ENCODE data around the gene VEGFB.
A peak's percentile ranks its signal among the peaks of the same experiment; 100 is the strongest.

Gene VEGFB

GRCh38 chr11:64204080-64204440 is 30.3 kb upstream of the VEGFB start:
- Histone ChIP-seq H3K9me3 (ENCODE audit: control insufficient read depth, insufficient read depth, low read length) (no peaks in the 10 kb centered on the region), H3K4me3 (ENCODE audit: low read depth, low read length) (no peak overlapping the region), H3K27ac (ENCODE audit: low read depth, low read length) (no peak overlapping the region), H3K27me3 (ENCODE audit: control insufficient read depth, insufficient read depth, low read length) (no peaks in the 10 kb centered on the region), H3K9ac (ENCODE audit: low read depth, low read length) (no peak overlapping the region), H3K36me3 (ENCODE audit: control insufficient read depth, insufficient read depth, low read length) (peaks cover 82% of the 10 kb centered on the region), H3K4me1 (ENCODE audit: control insufficient read depth, insufficient read depth, low read length) (no peaks in the 10 kb centered on the region)

- Histone ChIP-seq H3K36me3 (ENCODE audit: control insufficient read depth, insufficient read depth, low read length) (peaks cover 82% of the 10 kb centered on the region), H3K4me1 (ENCODE audit: control insufficient read depth, insufficient read depth, low read length) (no peaks in the 10 kb centered on the region), H3K27me3 (ENCODE audit: control insufficient read depth, insufficient read depth, low read length) (no peaks in the 10 kb centered on the region), H3K9ac (ENCODE audit: low read depth, low read length) (no peak overlapping the region), H3K9me3 (ENCODE audit: control insufficient read depth, insufficient read depth, low read length) (no peaks in the 10 kb centered on the region), H3K27ac (ENCODE audit: low read depth, low read length) (no peak overlapping the region), H3K4me3 (ENCODE audit: low read depth, low read length) (no peak overlapping the region)
Observed at GRCh38 chr11:64204464-64204989, 29.9 kb upstream of the VEGFB start.

GRCh38 chr11:64206457-64207255 is 27.7 kb upstream of the VEGFB start, which contains the start of gene FERMT3:
FERMT3 (plus strand) TSS chr11:64206721; CDS start chr11:64207365, 644 bp downstream.
- Histone ChIP-seq H3K9ac (ENCODE audit: low read depth, low read length) (peak within 1 kb of the TSS; percentile 12; the same call in 1 of the 2 replicates), H3K36me3 (ENCODE audit: control insufficient read depth, insufficient read depth, low read length) (peaks cover 69% of the 10 kb centered on the region), H3K27me3 (ENCODE audit: control insufficient read depth, insufficient read depth, low read length) (no peaks in the 10 kb centered on the region), H3K4me1 (ENCODE audit: control insufficient read depth, insufficient read depth, low read length) (no peaks in the 10 kb centered on the region), H3K27ac (ENCODE audit: low read depth, low read length) (peak within 1 kb of the TSS; percentile 42), H3K9me3 (ENCODE audit: control insufficient read depth, insufficient read depth, low read length) (no peaks in the 10 kb centered on the region), H3K4me3 (ENCODE audit: low read depth, low read length) (no peak within 1 kb of the TSS)

GRCh38 chr11:64207256-64208085 is 26.9 kb upstream of the VEGFB start:
- H3K9me3 ChIP-seq (ENCODE audit: control insufficient read depth, insufficient read depth, low read length) = no peaks in the 10 kb centered on the region
- no peaks in the 10 kb centered on the region for H3K27me3 ChIP-seq (ENCODE audit: control insufficient read depth, insufficient read depth, low read length)
- peak overlapping the region; percentile 14 for H3K27ac ChIP-seq (ENCODE audit: low read depth, low read length)
- peaks cover 62% of the 10 kb centered on the region for H3K36me3 ChIP-seq (ENCODE audit: control insufficient read depth, insufficient read depth, low read length)
- H3K9ac ChIP-seq (ENCODE audit: low read depth, low read length) = peak overlapping the region; percentile 12; the same call in 1 of the 2 replicates
- no peaks in the 10 kb centered on the region for H3K4me1 ChIP-seq (ENCODE audit: control insufficient read depth, insufficient read depth, low read length)
- H3K4me3 ChIP-seq (ENCODE audit: low read depth, low read length) = no peak overlapping the region

- H3K9ac ChIP-seq (ENCODE audit: low read depth, low read length) = no peak overlapping the region
- H3K4me3 ChIP-seq (ENCODE audit: low read depth, low read length) = no peak overlapping the region
- H3K9me3 ChIP-seq (ENCODE audit: control insufficient read depth, insufficient read depth, low read length) = no peaks in the 10 kb centered on the region
- H3K27ac ChIP-seq (ENCODE audit: low read depth, low read length) = no peak overlapping the region
- H3K27me3 ChIP-seq (ENCODE audit: control insufficient read depth, insufficient read depth, low read length) = no peaks in the 10 kb centered on the region
- H3K36me3 ChIP-seq (ENCODE audit: control insufficient read depth, insufficient read depth, low read length) = peaks cover 54% of the 10 kb centered on the region
- no peaks in the 10 kb centered on the region for H3K4me1 ChIP-seq (ENCODE audit: control insufficient read depth, insufficient read depth, low read length)
Observed at GRCh38 chr11:64208086-64208795, 26.1 kb upstream of the VEGFB start.

- H3K9ac ChIP-seq (ENCODE audit: low read depth, low read length) = no peak overlapping the region
- H3K4me3 ChIP-seq (ENCODE audit: low read depth, low read length) = no peak overlapping the region
- H3K27me3 ChIP-seq (ENCODE audit: control insufficient read depth, insufficient read depth, low read length) = no peaks in the 10 kb centered on the region
- H3K36me3 ChIP-seq (ENCODE audit: control insufficient read depth, insufficient read depth, low read length) = peaks cover 47% of the 10 kb centered on the region
- no peaks in the 10 kb centered on the region for H3K4me1 ChIP-seq (ENCODE audit: control insufficient read depth, insufficient read depth, low read length)
- H3K9me3 ChIP-seq (ENCODE audit: control insufficient read depth, insufficient read depth, low read length) = no peaks in the 10 kb centered on the region
- no peak overlapping the region for H3K27ac ChIP-seq (ENCODE audit: low read depth, low read length)
Observed at GRCh38 chr11:64208796-64209562, 25.4 kb upstream of the VEGFB start.

- H3K4me1 ChIP-seq (ENCODE audit: control insufficient read depth, insufficient read depth, low read length) = no peaks in the 10 kb centered on the region
- H3K9ac ChIP-seq (ENCODE audit: low read depth, low read length) = no peak overlapping the region
- H3K27me3 ChIP-seq (ENCODE audit: control insufficient read depth, insufficient read depth, low read length) = no peaks in the 10 kb centered on the region
- H3K27ac ChIP-seq (ENCODE audit: low read depth, low read length) = no peak overlapping the region
- peaks cover 42% of the 10 kb centered on the region for H3K36me3 ChIP-seq (ENCODE audit: control insufficient read depth, insufficient read depth, low read length)
- no peak overlapping the region for H3K4me3 ChIP-seq (ENCODE audit: low read depth, low read length)
- no peaks in the 10 kb centered on the region for H3K9me3 ChIP-seq (ENCODE audit: control insufficient read depth, insufficient read depth, low read length)
Observed at GRCh38 chr11:64209563-64209843, 24.9 kb upstream of the VEGFB start.

GRCh38 chr11:64210301-64211020 is 23.9 kb upstream of the VEGFB start:
- Histone ChIP-seq H3K27ac (ENCODE audit: low read depth, low read length) (no peak overlapping the region), H3K9me3 (ENCODE audit: control insufficient read depth, insufficient read depth, low read length) (no peaks in the 10 kb centered on the region), H3K36me3 (ENCODE audit: control insufficient read depth, insufficient read depth, low read length) (peaks cover 37% of the 10 kb centered on the region), H3K27me3 (ENCODE audit: control insufficient read depth, insufficient read depth, low read length) (no peaks in the 10 kb centered on the region), H3K9ac (ENCODE audit: low read depth, low read length) (no peak overlapping the region), H3K4me3 (ENCODE audit: low read depth, low read length) (no peak overlapping the region), H3K4me1 (ENCODE audit: control insufficient read depth, insufficient read depth, low read length) (no peaks in the 10 kb centered on the region)

- H3K4me1 ChIP-seq (ENCODE audit: control insufficient read depth, insufficient read depth, low read length) = no peaks in the 10 kb centered on the region
Observed at GRCh38 chr11:64211181-64211872, 23.1 kb upstream of the VEGFB start.

More at GRCh38 chr11:64211181-64211872, 23.1 kb upstream of the VEGFB start:
- peaks cover 28% of the 10 kb centered on the region for H3K36me3 ChIP-seq (ENCODE audit: control insufficient read depth, insufficient read depth, low read length)
- H3K4me3 ChIP-seq (ENCODE audit: low read depth, low read length) = no peak overlapping the region
- H3K27ac ChIP-seq (ENCODE audit: low read depth, low read length) = no peak overlapping the region
- no peak overlapping the region for H3K9ac ChIP-seq (ENCODE audit: low read depth, low read length)
- no peaks in the 10 kb centered on the region for H3K27me3 ChIP-seq (ENCODE audit: control insufficient read depth, insufficient read depth, low read length)
- H3K9me3 ChIP-seq (ENCODE audit: control insufficient read depth, insufficient read depth, low read length) = no peaks in the 10 kb centered on the region

Data from HUES48 (cell line).